HEK293 (cell line): ENCODE measurements around the gene RYR2.

Source experiments
- CTCF ChIA-PET: fragments of 350-600 bp; formaldehyde crosslinking; extraction: SDS; loops from one replicate; lab custom pipeline; 2021; ENCODE audit warnings: antibody characterized with exemption; lab: Yijun Ruan, JAX
- POLR2A ChIA-PET: fragments of 300-600 bp; formaldehyde crosslinking; extraction: SDS; loops from one replicate; lab custom pipeline; 2020; ENCODE audit warnings: antibody characterized with exemption, inconsistent platforms; lab: Yijun Ruan, JAX
- H3K27ac ChIP-seq: fragments of 200-500 bp; sonication (Bioruptor generic); 2 replicates; pipeline ENCODE4 v1.5.1; 2014; ENCODE audit warnings: low read depth, low read length, control low read depth, inconsistent platforms; ENCODE audit errors: extremely low read depth
- H3K36me3 ChIP-seq, 2 experiments: fragments of 200-500 bp in 1 of 2; sonication (Bioruptor generic) in 1 of 2; 1 replicate in 1 of 2; 2 replicates in 1 of 2; pipeline ENCODE4 v1.5.1; 2014 to 2017; ENCODE audit warnings: inconsistent platforms in 2 of 2, low read length in 2 of 2; ENCODE audit not compliant: control insufficient read depth in 2 of 2, insufficient read depth in 1 of 2
- H3K4me1 ChIP-seq: fragments of 200-500 bp; sonication (Bioruptor generic); 2 replicates; pipeline ENCODE4 v1.5.1; 2014; ENCODE audit warnings: mild to moderate bottlenecking, low read length, inconsistent platforms; ENCODE audit not compliant: control insufficient read depth, insufficient read depth
- H3K4me3 ChIP-seq: 2 replicates; pipeline ENCODE4 v1.5.1; 2011; ENCODE audit warnings: low read depth, mild to moderate bottlenecking, control low read depth, low read length, moderate library complexity
- H3K9me3 ChIP-seq: fragments of 200-500 bp; sonication (Bioruptor generic); 2 replicates; pipeline ENCODE4 v1.5.1; 2014; ENCODE audit warnings: low read depth, low read length, inconsistent platforms; ENCODE audit not compliant: control insufficient read depth, insufficient read depth
- BCL11A ChIP-seq: fragments of 450-650 bp; formaldehyde crosslinking; IDR thresholded peaks from 2 replicates; pipeline ENCODE4 v1.5.1; 2016; ENCODE audit warnings: low read depth, missing biosample characterization, missing genetic modification characterization
- FEZF1 ChIP-seq: fragments of 450-650 bp; formaldehyde crosslinking; IDR thresholded peaks from 2 replicates; pipeline ENCODE4 v1.5.1; 2016; ENCODE audit warnings: missing biosample characterization, missing genetic modification characterization
- KLF17 ChIP-seq: fragments of 450-650 bp; formaldehyde crosslinking; IDR thresholded peaks from 2 replicates; pipeline ENCODE4 v1.5.1; 2016; ENCODE audit warnings: missing biosample characterization, missing genetic modification characterization
- PRDM6 ChIP-seq: fragments of 450-650 bp; formaldehyde crosslinking; IDR thresholded peaks from 2 replicates; pipeline ENCODE4 v1.5.1; 2017; ENCODE audit warnings: missing biosample characterization, missing genetic modification characterization
- SETDB1 ChIP-seq: IDR thresholded peaks from one replicate; pipeline ENCODE4 v1.6.1; 2017; ENCODE audit warnings: mild to moderate bottlenecking, low read length, moderate library complexity, mixed read lengths; ENCODE audit not compliant: insufficient read length
- ZBTB48 ChIP-seq: fragments of 450-650 bp; formaldehyde crosslinking; IDR thresholded peaks from 2 replicates; pipeline ENCODE4 v1.5.1; 2016; ENCODE audit warnings: missing biosample characterization, missing genetic modification characterization
- ZFHX2 ChIP-seq: fragments of 450-650 bp; formaldehyde crosslinking; conservative IDR thresholded peaks from 2 replicates; pipeline ENCODE4 v1.5.1; 2016; ENCODE audit warnings: missing biosample characterization, missing genetic modification characterization
- ZNF10 ChIP-seq: fragments of 450-650 bp; formaldehyde crosslinking; IDR thresholded peaks from 2 replicates; pipeline ENCODE4 v1.5.1; 2017; ENCODE audit warnings: missing biosample characterization, missing genetic modification characterization
- ZNF114 ChIP-seq: fragments of 450-650 bp; formaldehyde crosslinking; IDR thresholded peaks from 2 replicates; pipeline ENCODE4 v1.5.0; 2017; ENCODE audit warnings: missing biosample characterization, missing genetic modification characterization
- ZNF24 ChIP-seq: fragments of 450-650 bp; formaldehyde crosslinking; IDR thresholded peaks from 2 replicates; pipeline ENCODE4 v1.5.1; 2016; ENCODE audit warnings: missing biosample characterization, missing genetic modification characterization
- ZNF266 ChIP-seq: fragments of 450-650 bp; formaldehyde crosslinking; IDR thresholded peaks from 2 replicates; pipeline ENCODE4 v1.5.1; 2016; ENCODE audit warnings: missing biosample characterization, missing genetic modification characterization, low read depth
- ZNF302 ChIP-seq: fragments of 450-650 bp; formaldehyde crosslinking; IDR thresholded peaks from 2 replicates; pipeline ENCODE4 v1.5.1; 2016; ENCODE audit warnings: missing biosample characterization, missing genetic modification characterization, low read depth
- ZNF311 ChIP-seq: fragments of 450-650 bp; formaldehyde crosslinking; IDR thresholded peaks from 2 replicates; pipeline ENCODE4 v1.5.1; 2017; ENCODE audit warnings: missing biosample characterization, missing genetic modification characterization, borderline replicate concordance
- ZNF426 ChIP-seq: fragments of 450-650 bp; formaldehyde crosslinking; IDR thresholded peaks from 2 replicates; pipeline ENCODE4 v1.5.1; 2017; ENCODE audit warnings: missing biosample characterization, missing genetic modification characterization, mild to moderate bottlenecking, inconsistent platforms, moderate library complexity
- ZNF558 ChIP-seq: fragments of 450-650 bp; formaldehyde crosslinking; IDR thresholded peaks from 2 replicates; pipeline ENCODE4 v1.5.1; 2016; ENCODE audit warnings: missing biosample characterization, missing genetic modification characterization
- ZNF596 ChIP-seq: fragments of 450-650 bp; IDR thresholded peaks from 2 replicates; pipeline ENCODE4 v1.5.0; 2018; ENCODE audit warnings: missing biosample characterization, mild to moderate bottlenecking, missing genetic modification characterization, moderate library complexity
- ZNF623 ChIP-seq: fragments of 450-650 bp; formaldehyde crosslinking; IDR thresholded peaks from 2 replicates; pipeline ENCODE4 v1.5.1; 2016; ENCODE audit warnings: missing biosample characterization, missing genetic modification characterization
- ZNF660 ChIP-seq: fragments of 450-650 bp; IDR thresholded peaks from 2 replicates; pipeline ENCODE4 v1.5.1; 2018; ENCODE audit warnings: missing biosample characterization, mild to moderate bottlenecking, missing genetic modification characterization
- ZNF670 ChIP-seq: fragments of 450-650 bp; formaldehyde crosslinking; IDR thresholded peaks from 2 replicates; pipeline ENCODE4 v1.5.1; 2016; ENCODE audit warnings: missing biosample characterization, missing genetic modification characterization, low read depth
- ZNF677 ChIP-seq: fragments of 450-650 bp; IDR thresholded peaks from 2 replicates; pipeline ENCODE4 v1.5.0; 2018; ENCODE audit warnings: missing biosample characterization, mild to moderate bottlenecking, missing genetic modification characterization, moderate library complexity
- ZNF747 ChIP-seq: fragments of 450-650 bp; formaldehyde crosslinking; IDR thresholded peaks from 2 replicates; pipeline ENCODE4 v1.5.1; 2016; ENCODE audit warnings: missing biosample characterization, missing genetic modification characterization
- ZNF785 ChIP-seq: fragments of 450-650 bp; formaldehyde crosslinking; IDR thresholded peaks from 2 replicates; pipeline ENCODE4 v1.5.1; 2016; ENCODE audit warnings: missing biosample characterization, missing genetic modification characterization
- TF ChIP-seq, protein P1 (sequence below): fragments of 450-650 bp; formaldehyde crosslinking; IDR thresholded peaks from 2 replicates; pipeline ENCODE4 v1.5.1; 2016; ENCODE audit warnings: missing biosample characterization, missing genetic modification characterization
- TF ChIP-seq, protein P2 (sequence below): sonication (generic); formaldehyde crosslinking; IDR thresholded peaks from 2 replicates; pipeline ENCODE4 v1.8.1; 2022; ENCODE audit warnings: mild to moderate bottlenecking, moderate library complexity, missing genetic modification reagents
- TF ChIP-seq, protein P3 (sequence below): fragments of 450-650 bp; formaldehyde crosslinking; optimal IDR thresholded peaks from 2 replicates; pipeline ENCODE3; 2016; ENCODE audit warnings: missing biosample characterization, mild to moderate bottlenecking, missing genetic modification characterization
- TF ChIP-seq, protein P4 (sequence below): fragments of 450-650 bp; formaldehyde crosslinking; IDR thresholded peaks from 2 replicates; pipeline ENCODE4 v1.5.1; 2016; ENCODE audit warnings: missing biosample characterization, missing genetic modification characterization

Gene RYR2

DNA sequence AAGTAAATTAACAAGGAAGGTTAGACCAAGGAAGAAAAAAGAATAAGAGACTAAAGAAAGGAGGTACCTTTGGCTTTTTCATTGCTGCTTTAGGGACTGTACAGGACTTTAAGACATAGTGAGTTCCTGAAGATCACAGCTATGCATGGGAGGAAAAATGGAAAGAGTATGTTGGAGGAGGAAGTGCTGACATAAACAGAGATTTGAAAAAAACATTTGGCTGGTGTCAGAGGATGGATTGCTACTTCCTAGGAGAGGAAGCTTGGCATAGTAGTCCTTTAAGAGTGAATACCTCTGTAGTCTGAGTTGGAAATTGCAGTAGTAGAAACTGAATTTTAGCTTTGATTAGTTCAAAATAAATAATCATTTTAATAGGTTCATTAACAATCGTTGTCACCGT lies 398.4 kb downstream of the RYR2 start:
- TF ChIP-seq ZNF596, result no peak
- TF ChIP-seq ZNF266 (tag by site-specific recombination), result no peak
- TF ChIP-seq, protein P1, sequence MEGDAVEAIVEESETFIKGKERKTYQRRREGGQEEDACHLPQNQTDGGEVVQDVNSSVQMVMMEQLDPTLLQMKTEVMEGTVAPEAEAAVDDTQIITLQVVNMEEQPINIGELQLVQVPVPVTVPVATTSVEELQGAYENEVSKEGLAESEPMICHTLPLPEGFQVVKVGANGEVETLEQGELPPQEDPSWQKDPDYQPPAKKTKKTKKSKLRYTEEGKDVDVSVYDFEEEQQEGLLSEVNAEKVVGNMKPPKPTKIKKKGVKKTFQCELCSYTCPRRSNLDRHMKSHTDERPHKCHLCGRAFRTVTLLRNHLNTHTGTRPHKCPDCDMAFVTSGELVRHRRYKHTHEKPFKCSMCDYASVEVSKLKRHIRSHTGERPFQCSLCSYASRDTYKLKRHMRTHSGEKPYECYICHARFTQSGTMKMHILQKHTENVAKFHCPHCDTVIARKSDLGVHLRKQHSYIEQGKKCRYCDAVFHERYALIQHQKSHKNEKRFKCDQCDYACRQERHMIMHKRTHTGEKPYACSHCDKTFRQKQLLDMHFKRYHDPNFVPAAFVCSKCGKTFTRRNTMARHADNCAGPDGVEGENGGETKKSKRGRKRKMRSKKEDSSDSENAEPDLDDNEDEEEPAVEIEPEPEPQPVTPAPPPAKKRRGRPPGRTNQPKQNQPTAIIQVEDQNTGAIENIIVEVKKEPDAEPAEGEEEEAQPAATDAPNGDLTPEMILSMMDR (tag by site-specific recombination), result no peak
- no peak for TF ChIP-seq FEZF1 (tag by site-specific recombination)
- TF ChIP-seq ZFHX2 (tag by site-specific recombination), result no peak
- TF ChIP-seq ZNF558 (tag by site-specific recombination), result no peak
- TF ChIP-seq ZNF426 (tag by site-specific recombination), result no peak
- no peak for TF ChIP-seq ZNF114 (tag by site-specific recombination)
- no peak for TF ChIP-seq ZNF10 (tag by site-specific recombination)
- TF ChIP-seq ZNF785 (tag by site-specific recombination), result no peak
- TF ChIP-seq ZNF623 (tag by site-specific recombination), result no peak
- TF ChIP-seq ZNF670 (tag by site-specific recombination), result no peak
- TF ChIP-seq, protein P2, sequence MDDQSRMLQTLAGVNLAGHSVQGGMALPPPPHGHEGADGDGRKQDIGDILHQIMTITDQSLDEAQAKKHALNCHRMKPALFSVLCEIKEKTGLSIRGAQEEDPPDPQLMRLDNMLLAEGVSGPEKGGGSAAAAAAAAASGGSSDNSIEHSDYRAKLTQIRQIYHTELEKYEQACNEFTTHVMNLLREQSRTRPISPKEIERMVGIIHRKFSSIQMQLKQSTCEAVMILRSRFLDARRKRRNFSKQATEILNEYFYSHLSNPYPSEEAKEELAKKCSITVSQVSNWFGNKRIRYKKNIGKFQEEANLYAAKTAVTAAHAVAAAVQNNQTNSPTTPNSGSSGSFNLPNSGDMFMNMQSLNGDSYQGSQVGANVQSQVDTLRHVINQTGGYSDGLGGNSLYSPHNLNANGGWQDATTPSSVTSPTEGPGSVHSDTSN, result no peak
- no peak for TF ChIP-seq ZNF24
- no peak for TF ChIP-seq ZNF747 (tag by site-specific recombination)
- TF ChIP-seq ZNF660 (tag by site-specific recombination), result no peak
- TF ChIP-seq ZNF677 (tag by site-specific recombination), result no peak
- TF ChIP-seq, protein P3, sequence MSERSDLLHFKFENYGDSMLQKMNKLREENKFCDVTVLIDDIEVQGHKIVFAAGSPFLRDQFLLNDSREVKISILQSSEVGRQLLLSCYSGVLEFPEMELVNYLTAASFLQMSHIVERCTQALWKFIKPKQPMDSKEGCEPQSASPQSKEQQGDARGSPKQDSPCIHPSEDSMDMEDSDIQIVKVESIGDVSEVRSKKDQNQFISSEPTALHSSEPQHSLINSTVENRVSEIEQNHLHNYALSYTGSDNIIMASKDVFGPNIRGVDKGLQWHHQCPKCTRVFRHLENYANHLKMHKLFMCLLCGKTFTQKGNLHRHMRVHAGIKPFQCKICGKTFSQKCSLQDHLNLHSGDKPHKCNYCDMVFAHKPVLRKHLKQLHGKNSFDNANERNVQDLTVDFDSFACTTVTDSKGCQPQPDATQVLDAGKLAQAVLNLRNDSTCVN (tag by site-specific recombination), result no peak
- TF ChIP-seq, protein P4, sequence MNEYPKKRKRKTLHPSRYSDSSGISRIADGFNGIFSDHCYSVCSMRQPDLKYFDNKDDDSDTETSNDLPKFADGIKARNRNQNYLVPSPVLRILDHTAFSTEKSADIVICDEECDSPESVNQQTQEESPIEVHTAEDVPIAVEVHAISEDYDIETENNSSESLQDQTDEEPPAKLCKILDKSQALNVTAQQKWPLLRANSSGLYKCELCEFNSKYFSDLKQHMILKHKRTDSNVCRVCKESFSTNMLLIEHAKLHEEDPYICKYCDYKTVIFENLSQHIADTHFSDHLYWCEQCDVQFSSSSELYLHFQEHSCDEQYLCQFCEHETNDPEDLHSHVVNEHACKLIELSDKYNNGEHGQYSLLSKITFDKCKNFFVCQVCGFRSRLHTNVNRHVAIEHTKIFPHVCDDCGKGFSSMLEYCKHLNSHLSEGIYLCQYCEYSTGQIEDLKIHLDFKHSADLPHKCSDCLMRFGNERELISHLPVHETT (tag by site-specific recombination), result no peak
- ChIA-PET POLR2A (no interaction called here), CTCF (interaction anchor here (0.7 kb wide), 1 partner anchor 725 kb away, joined by 3 read pairs; no protein-coding TSS in a partner anchor)
- Histone ChIP-seq H3K4me1 (no peaks in the 10 kb centered on the region), H3K4me3 (no peak overlapping the region), H3K9me3 (no peaks in the 10 kb centered on the region), H3K36me3 (no peaks in the 10 kb centered on the region), H3K27ac (no peak overlapping the region)

DNA sequence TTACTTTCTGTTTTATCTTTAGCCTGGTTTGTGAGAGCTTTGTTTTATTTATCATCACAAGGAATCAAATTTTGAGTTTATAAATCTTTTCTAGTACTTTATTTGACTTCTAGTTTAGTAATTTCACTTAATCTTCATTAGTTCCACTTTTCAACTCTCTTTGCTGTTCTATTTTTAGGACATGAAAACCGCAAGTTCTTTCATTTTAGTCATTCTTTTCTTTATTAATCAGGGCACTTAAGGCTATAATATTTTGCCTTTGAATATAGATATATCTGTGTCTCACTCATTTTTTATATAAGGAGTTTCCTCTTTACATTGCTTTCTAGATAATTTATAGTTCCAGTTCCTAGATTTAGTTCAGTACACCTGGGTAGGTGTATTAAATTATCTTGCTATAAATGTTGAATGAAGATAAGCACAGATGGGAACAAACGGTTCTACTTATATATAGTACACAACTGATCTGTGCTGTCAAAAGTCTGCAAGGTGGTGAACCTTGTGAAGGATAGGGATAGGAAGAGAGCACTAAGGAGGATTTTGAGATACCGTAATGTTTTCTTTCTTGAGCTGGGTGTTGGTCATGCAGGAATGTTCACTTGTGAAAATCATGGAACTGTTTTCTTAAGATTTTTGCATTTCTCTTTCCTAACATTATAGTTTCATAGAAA lies 402.3 kb downstream of the RYR2 start:
- H3K27ac ChIP-seq, result no peak overlapping the region
- no peak overlapping the region for H3K4me3 ChIP-seq
- H3K4me1 ChIP-seq, result no peaks in the 10 kb centered on the region
- POLR2A ChIA-PET, result interaction anchor here (0.6 kb wide), 1 partner anchor 121 kb away, joined by 3 read pairs; no protein-coding TSS in a partner anchor
- no peaks in the 10 kb centered on the region for H3K36me3 ChIP-seq
- CTCF ChIA-PET, result interaction anchor here (0.6 to 0.7 kb wide), 2 partner anchors 10 to 13 kb away, joined by 3 read pairs; no protein-coding TSS in a partner anchor
- no peaks in the 10 kb centered on the region for H3K9me3 ChIP-seq
- TF ChIP-seq ZBTB48, result no peak
- TF ChIP-seq SETDB1, result no peak
- TF ChIP-seq BCL11A (tag by site-specific recombination), result no peak
- TF ChIP-seq PRDM6 (tag by site-specific recombination), result no peak
- TF ChIP-seq ZNF311 (tag by site-specific recombination), result no peak
- no peak for TF ChIP-seq ZNF302 (tag by site-specific recombination)
- no peak for TF ChIP-seq KLF17 (tag by site-specific recombination)
